Inflammatory macrophage treated with lipopolysaccharide for 1 hour (primary cell): ENCODE measurements around the gene CSRP3.

Source experiments
- DNase-seq, 2 donors: peaks; one replicate each; pipeline ENCODE4 v3.0.0-alpha.2; 2020 to 2022

Gene CSRP3

DNA sequence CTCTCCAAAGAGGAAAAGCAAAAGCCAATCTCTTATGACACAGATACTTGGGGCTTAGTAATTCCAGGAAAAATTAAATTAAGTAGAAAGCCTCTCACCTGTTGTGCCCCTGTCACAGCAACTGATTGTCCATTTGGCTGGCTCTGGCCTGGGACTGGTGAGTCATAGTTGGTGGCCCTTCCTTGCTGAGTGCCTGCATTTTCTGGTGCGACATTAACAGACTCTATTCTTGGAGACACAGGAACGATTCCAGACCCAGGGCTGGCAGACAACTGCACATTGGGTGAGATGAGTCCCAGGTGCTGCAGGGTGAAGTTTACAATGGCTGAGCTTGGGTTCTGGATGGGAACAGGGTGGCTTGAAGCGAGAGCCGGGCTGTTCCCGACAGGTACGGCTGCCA, 23.3 kb upstream of the CSRP3 start:
- no peak for DNase-seq

DNA sequence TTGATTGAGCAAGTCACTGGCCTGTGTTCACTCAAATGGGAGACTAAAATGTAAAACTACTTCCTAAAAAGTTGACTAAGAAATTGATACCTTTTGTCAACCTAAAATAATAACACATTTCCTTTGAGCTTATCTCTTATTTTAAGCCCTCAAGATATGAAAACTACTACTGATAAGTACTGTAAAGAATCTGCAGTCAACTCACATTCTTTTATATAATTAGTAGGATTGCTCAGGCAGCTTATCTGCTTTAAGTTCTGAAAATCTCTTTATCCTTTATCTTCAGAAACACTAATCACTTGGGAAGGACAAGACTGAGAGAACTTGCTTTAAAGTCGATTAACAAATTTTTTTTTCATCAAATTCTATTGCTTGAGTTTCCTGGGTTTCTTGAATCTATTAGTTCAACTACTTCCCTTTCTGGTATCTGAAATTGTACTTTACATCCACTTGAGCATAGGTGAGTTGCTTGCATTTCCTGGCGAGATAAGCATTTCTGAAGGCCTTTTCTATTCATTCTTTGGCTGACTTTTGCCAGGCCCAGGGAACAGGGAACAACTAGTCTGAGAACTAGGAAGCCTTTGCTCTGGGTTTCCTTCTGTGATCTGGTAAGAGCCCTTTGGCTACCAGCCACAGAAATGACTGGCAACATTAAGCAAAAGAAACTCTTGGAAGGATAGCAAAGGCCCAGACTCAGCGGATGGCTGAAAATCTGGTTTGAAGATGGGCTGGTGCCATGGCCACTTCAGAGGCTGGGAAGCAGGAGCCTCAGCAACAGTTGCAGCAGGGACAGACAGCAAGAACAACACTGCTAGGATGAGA, 19.3 kb upstream of the CSRP3 start:
- DNase-seq, result no peak

DNA sequence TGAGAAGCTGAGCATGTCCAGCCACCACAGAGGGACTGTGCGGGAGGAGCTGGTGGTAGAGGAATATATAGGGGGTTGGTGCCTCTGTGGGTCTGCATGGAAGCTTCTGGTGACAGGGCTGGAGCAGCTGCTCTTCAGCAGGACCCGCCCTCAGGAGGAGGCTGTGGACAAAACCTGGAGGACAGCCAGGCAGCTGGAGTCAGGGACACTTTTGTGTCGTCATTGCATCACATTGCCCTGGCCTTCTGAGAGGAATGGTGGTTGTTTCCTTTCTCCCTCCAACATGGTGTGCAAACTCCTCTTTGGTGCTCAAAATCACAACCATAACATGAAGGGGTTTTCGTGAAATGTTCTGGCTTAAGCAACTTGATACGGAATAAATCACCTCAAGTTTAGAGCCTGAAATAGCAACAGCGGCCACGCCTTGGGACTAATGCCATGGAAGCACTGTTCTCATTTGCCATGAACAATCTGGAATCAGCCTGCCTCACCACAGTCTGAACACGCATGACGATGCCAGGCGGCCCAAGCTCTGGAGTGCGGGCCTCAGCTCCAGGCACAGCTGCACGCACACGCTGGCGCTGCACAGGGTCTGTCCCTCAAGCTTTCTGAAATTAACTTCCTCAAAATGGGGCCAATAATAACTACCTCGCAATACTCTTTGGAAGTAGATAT, 17.1 kb upstream of the CSRP3 start:
- DNase-seq, result no peak

DNA sequence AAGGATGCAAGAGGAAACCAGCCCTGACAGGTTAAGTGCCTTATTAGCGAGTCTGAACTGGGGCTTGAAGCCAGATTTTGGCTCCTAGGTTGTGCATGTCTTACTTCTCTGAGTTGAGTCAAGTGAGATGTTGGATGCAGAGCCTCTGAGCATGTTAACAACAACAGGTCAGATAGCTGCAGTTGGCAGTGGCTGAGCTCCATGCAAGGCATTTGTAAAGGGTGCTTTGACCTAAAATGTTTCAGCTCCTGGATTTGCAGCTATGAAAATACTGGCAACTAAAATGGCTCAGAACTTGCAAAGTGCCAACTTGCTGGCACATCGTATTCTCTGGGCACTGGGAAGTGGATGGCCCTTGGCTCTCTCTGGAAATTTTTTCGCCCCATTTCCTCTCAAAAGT, 16.4 kb upstream of the CSRP3 start:
- DNase-seq, result no peak

DNA sequence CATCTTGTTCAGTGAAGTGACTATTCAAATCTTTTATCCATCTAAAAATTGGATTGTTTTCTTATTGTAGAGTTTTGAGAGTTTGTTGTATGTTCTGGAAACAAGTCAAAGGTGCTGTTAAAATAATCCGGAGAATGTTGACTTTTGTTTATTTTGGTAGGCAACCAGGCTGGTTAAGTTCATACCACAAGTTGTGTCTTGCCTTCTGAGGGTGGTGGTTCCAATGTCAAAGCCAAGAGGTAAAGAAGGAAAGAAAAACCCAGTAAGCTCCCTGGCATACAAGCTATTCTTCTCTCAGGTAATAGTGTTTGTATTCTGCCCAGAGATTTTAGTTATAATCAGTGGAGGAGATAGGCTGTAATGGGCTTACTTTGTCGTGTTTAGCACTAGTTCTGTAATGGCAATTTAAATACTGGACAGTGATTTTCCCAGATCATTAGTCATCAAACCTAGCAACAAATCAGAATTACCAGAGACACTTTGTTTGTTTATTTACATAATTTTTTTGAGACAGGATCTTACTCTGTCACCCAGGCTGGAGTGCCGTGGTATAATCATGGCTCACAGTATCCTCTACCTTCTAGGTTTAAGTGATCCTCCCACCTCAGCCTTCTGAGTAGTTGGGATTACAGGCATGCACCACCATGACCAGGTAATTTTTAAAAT, 15.1 kb upstream of the CSRP3 start:
- no peak for DNase-seq

DNA sequence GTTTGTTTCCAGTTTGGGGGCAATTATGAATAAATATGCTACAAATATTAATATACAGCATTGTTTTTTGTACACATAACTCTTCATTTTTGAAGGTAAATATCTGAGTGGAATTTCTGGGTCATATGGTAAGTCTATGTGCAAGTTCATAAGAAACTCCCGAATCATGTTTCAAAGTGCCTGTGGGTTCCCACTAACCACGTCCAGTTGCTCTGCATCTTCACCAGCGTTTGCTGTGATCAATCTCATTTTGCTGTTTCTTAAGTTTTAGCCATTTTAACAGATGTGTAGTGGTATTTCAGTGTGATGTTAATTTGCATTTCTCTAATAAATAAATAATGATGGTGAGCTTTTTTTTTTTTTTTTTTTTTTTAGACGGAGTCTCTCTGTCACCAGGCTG, 14.2 kb upstream of the CSRP3 start:
- DNase-seq, result no peak

DNA sequence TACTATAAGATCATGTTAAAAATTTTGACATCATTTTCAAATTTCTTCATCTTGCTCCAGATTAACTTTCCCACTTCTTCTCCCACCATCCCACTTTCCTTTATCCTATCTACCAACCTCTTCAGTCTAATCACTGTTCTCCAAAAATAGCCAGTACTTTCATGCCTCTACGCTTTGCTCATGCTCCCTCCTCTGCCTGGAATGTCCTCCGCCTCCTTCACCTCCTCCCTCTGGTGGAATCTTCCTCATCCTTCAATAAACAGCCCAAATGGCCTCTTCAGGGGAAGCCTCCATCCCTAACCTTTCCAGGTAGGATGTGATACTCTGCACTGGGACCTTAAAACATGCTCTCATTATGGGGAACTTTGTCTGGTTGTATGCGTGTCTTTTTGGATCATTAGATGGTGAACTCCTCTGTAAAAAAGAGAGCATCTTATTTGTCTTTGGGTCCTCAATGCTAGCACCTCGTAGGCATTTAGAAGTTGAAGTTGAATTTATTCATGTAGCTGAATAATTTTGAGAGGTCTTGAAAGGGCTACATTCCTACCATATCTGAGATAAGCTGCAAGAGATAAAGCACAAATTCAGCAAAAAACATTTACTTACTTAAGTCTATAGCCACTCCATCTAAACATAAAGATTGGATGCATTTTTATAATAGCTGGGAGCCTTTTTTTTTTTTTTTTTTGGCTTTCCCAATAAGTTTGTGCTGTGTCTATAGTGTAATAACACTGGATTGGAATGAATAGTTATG, 8.0 kb upstream of the CSRP3 start:
- no peak for DNase-seq

DNA sequence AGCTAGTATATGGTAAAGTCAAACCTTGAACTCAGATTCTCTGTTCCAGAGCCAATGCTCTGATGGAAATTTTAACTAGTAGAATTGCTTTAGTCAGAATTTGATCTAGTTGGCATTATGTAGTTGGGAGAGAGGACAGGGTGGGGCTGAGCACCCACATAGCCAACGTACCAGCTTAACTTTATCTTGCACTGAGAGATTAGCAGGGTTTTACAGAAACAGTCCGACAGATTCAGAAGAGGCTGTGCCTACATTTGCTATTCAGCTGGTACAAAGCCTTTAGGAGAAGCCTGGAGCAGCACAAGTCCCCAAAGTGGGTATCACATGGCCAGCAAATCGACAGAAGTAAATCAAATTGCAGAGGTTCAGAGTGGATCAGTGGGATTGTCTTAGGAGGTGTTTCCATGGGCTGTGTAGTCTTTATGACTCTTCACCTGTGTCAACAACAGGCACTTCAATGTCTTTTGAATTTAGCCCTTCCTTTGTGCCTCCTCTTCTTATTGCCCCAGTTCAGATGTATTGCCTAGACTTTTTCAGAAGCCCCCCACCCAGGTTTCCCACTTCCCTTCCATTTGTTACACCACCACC, 7.3 kb upstream of the CSRP3 start:
- DNase-seq, result no peak

DNA sequence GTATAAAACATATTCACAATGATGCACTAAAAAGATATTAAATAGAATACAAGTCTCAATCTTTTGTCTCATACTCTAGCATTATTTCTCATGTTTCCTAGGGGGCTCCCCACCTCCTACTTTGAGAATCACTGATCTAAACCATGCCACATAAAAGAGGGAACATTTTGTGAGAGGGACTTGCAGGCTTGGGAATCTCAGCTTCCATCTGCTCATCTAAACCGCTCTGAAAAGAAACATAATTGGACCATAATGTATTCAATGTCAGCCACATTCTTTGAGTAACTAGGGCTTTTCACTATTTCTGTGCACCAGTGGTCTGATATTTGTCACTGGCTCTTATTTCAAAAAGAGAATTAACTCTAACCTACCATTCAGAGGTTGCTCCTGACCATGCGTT, 6.4 kb upstream of the CSRP3 start:
- DNase-seq, result no peak

DNA sequence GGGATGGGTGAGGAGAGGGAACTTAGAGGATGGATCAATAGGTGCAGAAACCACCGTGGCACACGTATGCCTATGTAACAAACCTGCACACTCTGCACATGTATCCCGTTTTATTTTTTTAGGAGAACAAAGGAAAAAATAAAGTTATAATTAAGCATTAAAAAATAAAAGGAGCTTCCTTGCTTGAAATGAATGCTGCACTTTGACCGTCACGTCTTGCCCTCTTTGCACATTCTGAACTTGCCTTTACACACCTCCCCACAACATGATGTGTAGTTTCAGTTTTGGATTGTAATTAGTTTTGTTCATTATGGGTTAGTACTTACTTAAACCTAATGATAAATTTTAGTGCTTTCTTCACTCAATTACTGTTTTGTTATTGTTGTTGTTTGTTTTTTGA, 3.1 kb upstream of the CSRP3 start:
- DNase-seq, result no peak

DNA sequence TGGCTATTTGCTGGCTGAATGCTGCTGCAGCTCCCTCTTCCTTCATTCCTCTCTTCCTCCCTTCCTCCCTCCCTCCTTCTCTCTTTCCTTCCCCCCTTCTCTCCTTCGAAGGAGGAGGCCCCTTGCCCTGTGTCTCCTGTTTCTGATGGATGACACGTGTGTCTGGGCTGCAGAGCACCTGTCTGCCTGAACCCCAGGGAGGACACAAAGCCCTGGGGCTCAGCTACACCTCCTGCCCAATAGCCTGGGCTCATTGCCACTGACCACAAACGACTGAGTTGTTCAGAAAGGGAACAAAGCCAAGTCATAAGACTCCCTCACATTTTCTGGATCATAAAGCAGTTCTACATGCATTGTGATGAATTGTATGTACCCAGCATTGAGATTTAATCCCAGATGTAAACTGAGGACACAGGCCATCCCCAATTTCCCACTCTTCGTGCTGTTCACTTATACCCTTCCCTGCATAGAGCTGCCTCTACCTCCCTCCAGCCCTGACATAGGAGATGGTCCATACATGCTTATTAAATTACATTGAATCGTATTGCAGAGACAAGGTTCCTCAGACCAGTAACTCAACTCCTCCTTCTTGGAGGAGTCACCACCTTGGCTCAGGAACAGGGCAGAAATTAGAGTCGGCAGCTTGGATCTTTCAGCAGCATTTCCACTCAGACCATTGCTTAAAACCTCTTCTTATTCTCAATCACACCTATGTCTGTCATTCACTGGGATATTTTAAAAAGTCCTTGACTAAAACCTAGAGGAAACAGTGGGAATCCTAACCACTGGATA, 1.2 kb downstream of the CSRP3 start:
- DNase-seq, result peak in 1 of 2 donors; percentile 1

DNA sequence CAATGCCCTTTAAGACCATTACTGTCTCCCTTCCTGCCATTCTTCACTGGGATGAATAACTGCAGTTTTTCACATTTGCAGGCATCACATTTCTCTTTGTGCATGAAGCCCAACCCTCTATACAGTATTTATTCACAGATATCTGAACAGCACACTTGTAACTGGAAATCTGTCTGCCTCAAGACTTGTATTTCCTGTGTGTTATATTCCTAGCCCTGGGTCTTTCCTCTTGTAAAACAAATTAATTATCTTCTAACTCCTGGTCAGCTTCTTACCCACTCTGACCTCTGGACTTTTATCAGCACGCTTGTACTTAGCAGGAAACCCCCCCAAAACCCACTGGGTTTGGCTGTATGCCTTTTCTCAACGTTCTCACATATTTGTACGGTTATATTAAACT, 2.0 kb downstream of the CSRP3 start:
- no peak for DNase-seq

DNA sequence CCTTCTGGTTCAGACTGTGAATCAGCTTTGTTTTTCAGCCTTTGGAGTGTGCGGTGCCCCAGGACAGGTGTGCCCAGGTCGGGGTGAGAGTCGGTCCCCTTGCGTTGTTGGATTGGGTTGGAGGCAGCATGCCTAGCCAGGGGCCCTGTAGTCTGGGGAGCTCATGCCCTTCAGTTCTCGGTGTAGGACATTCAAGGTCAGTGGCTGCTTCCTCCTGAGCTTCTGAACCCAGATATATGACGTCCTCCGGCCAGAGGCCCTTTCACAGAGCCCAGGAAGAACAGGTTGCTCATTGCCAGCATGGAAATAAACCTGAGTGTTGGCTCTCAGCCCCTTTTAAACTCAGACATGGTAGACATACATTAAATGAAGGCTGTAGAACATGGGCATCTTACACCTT, 2.7 kb downstream of the CSRP3 start:
- DNase-seq, result no peak

DNA sequence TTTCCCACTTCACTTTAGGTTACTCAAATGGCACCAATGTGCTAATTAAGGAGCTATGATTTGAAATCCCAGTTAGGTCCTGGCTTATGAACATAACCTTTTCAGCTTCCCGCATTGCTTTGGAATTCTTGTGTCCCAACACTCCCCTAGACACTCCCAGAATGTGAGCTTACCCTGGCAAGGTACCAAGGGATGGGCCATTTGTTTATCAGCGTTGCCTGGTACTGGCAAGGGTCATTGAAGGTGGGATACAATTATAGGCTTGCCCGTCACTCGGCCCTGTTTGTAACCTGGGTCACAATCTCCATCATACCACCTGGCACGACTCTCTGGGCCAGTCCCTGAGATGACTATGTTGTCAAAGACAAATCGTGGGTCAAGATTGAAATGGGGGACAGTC, 5.4 kb downstream of the CSRP3 start:
- no peak for DNase-seq

DNA sequence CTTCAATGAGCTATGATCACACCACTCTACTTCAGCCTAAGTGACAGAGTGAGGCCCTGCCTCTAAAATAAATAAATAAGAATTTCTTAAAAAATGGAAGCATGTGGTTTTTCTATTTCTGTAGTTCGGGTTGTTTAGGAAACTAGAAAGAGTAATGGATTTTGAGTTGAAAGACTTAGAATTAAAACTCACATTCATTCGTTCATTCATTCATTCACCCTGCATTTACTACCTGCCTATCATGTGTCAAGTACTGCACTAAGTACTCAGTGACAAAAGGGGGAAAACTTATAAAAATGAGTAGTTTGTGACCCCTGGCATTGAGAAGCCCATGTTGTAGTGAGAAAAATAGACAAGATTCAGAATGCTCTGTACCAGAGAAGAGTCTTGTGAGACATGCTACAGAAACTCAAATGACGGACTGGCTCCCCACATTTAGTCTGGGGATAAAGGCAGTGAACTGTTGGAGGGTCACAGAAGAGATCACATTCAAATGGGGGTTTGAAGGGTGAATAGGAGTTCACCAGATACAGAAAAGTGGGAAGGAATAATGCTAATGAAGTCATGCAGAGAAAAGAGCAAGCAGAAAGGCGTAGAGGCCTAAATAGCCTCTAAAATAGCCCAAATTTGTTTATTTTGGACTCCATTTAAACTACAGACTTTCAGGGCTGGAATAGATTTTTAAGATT, 7.0 kb downstream of the CSRP3 start:
- no peak for DNase-seq

DNA sequence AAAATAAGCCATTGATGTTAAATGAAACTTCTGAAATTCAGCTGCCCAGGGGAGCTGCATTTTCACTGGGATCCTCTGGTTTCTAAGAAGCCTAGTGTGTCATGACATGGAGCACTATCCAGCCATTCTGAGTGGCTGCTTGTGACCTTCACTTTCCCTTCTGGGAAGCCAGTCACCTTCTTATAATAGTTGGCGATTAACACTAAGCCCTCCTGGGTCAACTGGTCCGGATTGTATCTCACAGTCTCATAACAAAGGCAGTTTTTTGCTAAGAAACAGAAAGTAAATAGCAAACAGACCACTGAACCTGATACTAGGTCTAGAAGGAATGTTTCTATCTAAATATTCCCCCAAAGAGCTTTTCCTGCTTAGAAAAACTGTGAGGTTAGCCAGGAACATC, 7.9 kb downstream of the CSRP3 start:
- DNase-seq, result no peak

DNA sequence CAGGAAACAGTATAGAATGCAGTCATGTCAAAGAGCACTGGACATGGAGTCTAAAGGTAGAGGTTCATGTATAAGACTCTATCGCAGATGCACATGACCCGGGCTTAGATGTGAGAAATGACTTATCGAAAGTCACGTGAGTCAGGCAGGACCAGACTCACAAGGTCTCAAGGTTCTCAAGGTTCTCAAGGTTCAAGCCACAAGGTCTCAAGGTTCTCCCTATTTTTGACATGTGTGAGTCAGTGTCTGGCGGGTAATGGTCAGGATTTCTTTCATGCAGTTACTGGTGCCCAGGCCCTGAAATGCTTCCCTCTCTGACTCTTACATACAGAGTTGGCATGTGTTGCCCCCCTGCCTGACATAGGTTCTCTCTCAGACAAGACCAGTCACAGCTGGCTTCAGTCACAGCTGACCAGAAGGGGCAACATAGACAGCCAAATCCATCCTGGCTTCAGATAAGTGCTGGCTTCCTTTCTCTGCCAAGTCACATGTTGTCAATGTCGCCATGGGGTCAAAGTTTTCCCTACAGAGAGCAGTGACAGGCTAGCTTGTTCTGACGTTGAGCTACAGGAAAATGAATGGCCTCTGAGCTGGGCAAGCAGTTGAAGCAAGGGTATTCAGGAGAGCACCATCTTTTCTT, 10.1 kb downstream of the CSRP3 start:
- DNase-seq, result no peak

DNA sequence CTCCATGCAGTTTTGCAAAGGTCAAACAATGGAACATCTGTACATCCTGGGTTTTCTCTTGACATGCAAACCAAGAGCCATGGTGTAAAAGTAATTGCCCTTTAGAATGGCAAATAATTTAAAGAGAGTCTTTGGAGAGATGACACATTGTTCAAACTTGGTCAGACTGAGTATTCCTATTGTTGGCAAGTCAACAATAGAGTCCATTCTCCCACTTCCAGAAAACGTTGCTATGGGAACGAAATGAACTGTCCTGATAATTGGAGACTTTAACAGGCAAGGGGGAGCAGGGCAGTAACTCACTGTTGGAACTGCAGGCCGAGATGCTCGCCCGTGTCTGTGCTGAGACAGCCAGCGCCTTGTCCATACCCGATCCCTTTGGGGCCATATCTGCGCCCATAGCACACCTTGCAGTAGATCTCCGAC, 13.9 kb downstream of the CSRP3 start:
- no peak for DNase-seq

DNA sequence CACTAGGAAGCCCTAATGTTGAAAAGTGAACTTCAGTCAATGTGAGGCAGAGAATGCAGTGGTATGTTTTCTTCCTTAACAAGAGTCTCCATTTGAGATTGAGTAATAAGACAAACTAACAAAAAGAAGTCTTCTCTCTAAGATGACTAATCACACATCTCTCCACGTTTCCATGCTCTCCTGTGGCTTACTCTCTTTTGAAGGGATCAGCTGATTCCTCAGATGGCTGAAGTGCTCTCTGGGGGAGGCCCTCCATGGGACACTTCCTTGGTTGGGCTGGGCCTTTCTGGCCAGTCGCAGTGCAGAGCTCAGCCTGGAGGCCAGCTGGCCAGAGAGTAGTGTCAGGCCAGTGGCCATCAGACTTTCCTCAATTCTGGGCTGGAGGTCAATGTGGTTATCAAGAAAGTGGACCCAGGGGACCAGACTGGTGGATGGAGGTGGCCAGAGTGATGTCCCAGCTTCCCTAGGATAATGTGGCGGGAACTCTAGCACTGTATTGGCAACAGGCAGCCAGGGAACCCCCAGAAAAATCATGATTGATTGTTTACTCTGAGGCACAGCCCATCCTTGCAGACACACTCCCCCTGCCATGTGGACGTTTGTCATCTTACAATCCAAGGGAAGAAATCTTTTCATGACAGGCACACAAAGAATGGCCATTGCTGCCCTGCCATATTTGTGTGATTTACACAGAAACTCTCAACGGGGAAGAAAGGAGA, 14.5 kb downstream of the CSRP3 start:
- no peak for DNase-seq

DNA sequence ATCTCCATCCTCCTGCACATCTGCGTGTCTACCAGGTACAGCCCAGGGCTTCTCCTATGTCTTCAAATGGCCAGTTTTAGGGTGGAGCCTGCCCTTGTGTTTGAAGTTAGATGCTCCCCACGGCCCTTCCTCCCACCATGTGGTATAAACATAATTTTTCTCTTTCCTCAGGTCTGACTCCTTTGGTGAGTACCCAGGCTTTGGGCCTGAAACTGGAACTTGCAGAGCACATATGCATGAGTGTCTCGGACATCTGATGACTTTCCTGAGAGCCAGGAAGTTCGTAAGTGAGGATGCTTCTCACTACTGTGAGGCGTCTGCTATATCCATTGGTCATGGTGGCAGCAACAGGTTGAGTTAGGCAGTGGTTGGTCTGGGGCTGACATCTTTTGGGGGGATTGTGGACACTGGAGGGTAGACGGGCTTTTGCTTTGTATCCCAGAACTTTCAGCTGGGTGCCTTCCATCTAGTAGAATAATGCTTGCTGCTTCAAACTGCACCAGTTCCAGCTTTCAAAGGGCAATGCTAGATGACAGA, 16.2 kb downstream of the CSRP3 start:
- DNase-seq, result no peak
